ENCODE data around the gene ZNHIT6.

ZNHIT6 gene

GRCh38 chr1:85621430-85621829 lies 86.8 kb downstream of the ZNHIT6 start:
- no peak for DNase-seq (ENCODE audit: low read depth in 2 of 2)

- DNase-seq (ENCODE audit: low read depth in 2 of 2): no peak
Observed at GRCh38 chr1:85617633-85618100, 90.6 kb downstream of the ZNHIT6 start.

- no peak for DNase-seq (ENCODE audit: low read depth in 2 of 2)
Observed at GRCh38 chr1:85616736-85617135, 91.5 kb downstream of the ZNHIT6 start.

- no peak for DNase-seq (ENCODE audit: low read depth in 2 of 2)
Observed at GRCh38 chr1:85616364-85616705, 91.9 kb downstream of the ZNHIT6 start.

- DNase-seq (ENCODE audit: low read depth in 2 of 2): no peak
Observed at GRCh38 chr1:85615586-85616363, 92.5 kb downstream of the ZNHIT6 start.

- no peak for DNase-seq (ENCODE audit: low read depth in 2 of 2)
Observed at GRCh38 chr1:85612704-85613361, 95.4 kb downstream of the ZNHIT6 start.

- no peak for DNase-seq (ENCODE audit: low read depth in 2 of 2)
Observed at GRCh38 chr1:85611856-85612255, 96.4 kb downstream of the ZNHIT6 start.

- no peak for DNase-seq (ENCODE audit: low read depth in 2 of 2)
Observed at GRCh38 chr1:85611425-85611824, 96.8 kb downstream of the ZNHIT6 start.

- no peak for DNase-seq (ENCODE audit: low read depth in 2 of 2)
Observed at GRCh38 chr1:85609976-85610375, 98.3 kb downstream of the ZNHIT6 start.

GRCh38 chr1:85608851-85609250 lies 99.4 kb downstream of the ZNHIT6 start:
- DNase-seq (ENCODE audit: low read depth in 2 of 2): no peak

- no peak for DNase-seq (ENCODE audit: low read depth in 2 of 2)
Observed at GRCh38 chr1:85607921-85608265, 100.3 kb downstream of the ZNHIT6 start.

GRCh38 chr1:85607126-85607920 lies 100.9 kb downstream of the ZNHIT6 start:
- no peak for DNase-seq (ENCODE audit: low read depth in 2 of 2)

GRCh38 chr1:85606414-85606800 lies 101.8 kb downstream of the ZNHIT6 start:
- DNase-seq (ENCODE audit: low read depth in 2 of 2): no peak

- DNase-seq (ENCODE audit: low read depth in 2 of 2): no peak
Observed at GRCh38 chr1:85605484-85606413, 102.5 kb downstream of the ZNHIT6 start.

GRCh38 chr1:85604298-85604997 lies 103.8 kb downstream of the ZNHIT6 start:
- DNase-seq (ENCODE audit: low read depth in 2 of 2): no peak

- DNase-seq (ENCODE audit: low read depth in 2 of 2): no peak
Observed at GRCh38 chr1:85603086-85603880, 105.0 kb downstream of the ZNHIT6 start.

GRCh38 chr1:85602571-85602970 lies 105.7 kb downstream of the ZNHIT6 start:
- DNase-seq (ENCODE audit: low read depth in 2 of 2): no peak

- DNase-seq (ENCODE audit: low read depth in 2 of 2): no peak
Observed at GRCh38 chr1:85601901-85602300, 106.3 kb downstream of the ZNHIT6 start.

- DNase-seq (ENCODE audit: low read depth in 2 of 2): no peak
Observed at GRCh38 chr1:85599681-85600080, 108.6 kb downstream of the ZNHIT6 start.

Data from stimulated activated CD8-positive, alpha-beta memory T cell treated with anti-CD3 and anti-CD28 coated beads, Interleukin-2, amount 100 ng/mL, for 1 hour (primary cell).